GM06990 (cell line): Measurements from ENCODE around the gene PDXK.

Experiments used
- DNase-seq: peaks from one replicate; pipeline ENCODE4 v3.0.0-alpha.2; 2011; ENCODE audit not compliant: insufficient read length; ENCODE audit errors: extremely low read depth
- H3K27me3 ChIP-seq: replicated peaks from 2 replicates; pipeline ENCODE4 v1.6.0; 2011; ENCODE audit warnings: low read length; ENCODE audit not compliant: control insufficient read depth, insufficient read depth
- H3K36me3 ChIP-seq: 2 replicates; pipeline ENCODE4 v1.5.1; 2011; ENCODE audit warnings: low read length; ENCODE audit not compliant: control insufficient read depth, insufficient read depth
- H3K4me3 ChIP-seq: replicated peaks from 2 replicates; pipeline ENCODE4 v1.5.1; 2011; ENCODE audit warnings: low read depth, mild to moderate bottlenecking, control low read depth, low read length
- TF ChIP-seq, protein P1 (sequence below): IDR thresholded peaks from 2 replicates; pipeline ENCODE4 v1.5.1; 2011; ENCODE audit warnings: low read length, control low read depth, mild to moderate bottlenecking, inconsistent platforms; ENCODE audit not compliant: insufficient read depth, poor library complexity, severe bottlenecking

The PDXK gene

DNA sequence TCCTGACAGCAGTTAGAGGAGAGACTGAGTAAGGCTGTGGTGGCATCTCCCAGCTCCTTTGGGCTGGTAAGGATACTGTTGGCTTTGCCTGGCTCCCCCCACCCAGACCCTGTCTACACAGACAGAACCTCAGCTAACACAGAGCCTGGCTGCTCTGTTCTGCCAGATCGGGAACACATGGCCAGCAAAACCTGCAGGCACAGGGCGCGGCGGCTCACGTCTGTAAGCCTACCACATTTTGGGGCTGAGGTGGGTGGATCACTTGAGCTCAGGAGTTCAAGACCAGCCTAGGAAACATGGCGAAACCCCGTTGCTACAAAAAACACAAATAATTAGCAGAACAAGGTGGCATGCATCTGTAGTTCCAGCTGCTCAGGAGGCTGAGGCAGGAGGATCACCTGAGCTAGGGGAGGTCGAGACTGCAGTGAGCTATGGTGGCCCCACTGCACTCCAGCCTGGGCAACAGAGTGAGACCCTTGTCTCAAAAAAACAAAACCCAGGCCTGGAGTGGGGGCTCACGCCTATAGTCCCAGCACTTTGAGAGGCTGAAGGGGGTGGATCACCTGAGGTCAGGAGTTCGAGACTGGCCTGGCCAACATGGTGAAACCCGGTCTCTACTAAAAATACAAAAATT is 50.5 kb downstream of the PDXK start:
- TF ChIP-seq, protein P1, sequence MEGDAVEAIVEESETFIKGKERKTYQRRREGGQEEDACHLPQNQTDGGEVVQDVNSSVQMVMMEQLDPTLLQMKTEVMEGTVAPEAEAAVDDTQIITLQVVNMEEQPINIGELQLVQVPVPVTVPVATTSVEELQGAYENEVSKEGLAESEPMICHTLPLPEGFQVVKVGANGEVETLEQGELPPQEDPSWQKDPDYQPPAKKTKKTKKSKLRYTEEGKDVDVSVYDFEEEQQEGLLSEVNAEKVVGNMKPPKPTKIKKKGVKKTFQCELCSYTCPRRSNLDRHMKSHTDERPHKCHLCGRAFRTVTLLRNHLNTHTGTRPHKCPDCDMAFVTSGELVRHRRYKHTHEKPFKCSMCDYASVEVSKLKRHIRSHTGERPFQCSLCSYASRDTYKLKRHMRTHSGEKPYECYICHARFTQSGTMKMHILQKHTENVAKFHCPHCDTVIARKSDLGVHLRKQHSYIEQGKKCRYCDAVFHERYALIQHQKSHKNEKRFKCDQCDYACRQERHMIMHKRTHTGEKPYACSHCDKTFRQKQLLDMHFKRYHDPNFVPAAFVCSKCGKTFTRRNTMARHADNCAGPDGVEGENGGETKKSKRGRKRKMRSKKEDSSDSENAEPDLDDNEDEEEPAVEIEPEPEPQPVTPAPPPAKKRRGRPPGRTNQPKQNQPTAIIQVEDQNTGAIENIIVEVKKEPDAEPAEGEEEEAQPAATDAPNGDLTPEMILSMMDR, result no peak
- Histone ChIP-seq H3K27me3 (no peaks in the 10 kb centered on the region), H3K36me3 (peaks cover 5% of the 10 kb centered on the region), H3K4me3 (no peak overlapping the region)
- no peak for DNase-seq

DNA sequence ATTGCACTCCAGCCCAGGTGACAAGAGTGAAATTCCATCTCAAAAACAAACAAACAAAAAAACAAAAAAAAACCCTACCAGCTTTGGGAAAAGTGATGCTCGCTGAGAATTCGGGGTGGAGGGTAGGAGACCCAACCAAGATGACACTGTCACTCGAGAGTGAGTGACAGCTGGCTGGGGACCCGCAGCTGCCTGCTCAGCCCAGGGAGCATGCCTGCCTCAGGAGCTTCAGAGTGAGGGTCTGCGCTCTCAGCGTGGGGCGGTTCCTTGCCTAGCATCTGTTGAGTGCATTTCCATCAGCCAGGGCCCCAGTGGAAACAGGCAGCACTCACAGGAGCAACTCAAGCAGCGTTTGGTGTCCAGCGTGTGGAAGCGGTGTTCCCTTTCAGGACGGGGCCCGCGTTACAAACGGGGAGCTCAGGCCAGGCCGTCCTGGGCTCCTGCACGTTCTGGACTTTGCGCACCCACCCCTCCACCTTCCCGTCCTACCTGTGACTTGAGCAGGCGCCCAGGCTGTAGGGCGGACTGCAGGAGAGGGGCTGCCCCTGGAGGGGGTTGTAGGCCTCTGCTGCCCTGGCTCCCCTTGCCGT is 51.2 kb downstream of the PDXK start:
- TF ChIP-seq, protein P1, result no peak

DNA sequence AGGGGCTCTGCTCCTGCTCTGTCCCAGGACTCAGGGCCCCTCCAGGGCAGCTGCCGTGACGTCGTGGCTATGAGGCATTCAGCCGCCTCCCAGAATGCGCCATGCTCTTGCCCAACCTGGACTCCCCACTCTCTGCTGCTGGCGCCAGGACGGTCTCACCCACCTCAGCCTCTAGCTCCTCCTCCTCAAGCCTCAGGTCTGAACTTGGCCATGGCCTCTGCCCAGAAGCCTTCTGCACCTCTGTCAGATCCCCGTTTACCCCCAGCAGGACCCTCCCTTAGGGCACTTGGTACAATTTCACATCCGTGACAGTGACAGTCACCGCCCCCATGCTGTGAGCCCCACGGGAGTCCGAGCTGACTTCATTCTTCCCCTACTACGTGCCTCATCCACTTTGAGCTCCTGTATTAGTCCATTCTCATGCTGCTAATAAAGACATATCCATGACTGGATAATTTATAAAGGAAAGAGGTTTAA is 52.3 kb downstream of the PDXK start:
- no peak for DNase-seq

More for the DNA sequence above, 51.2 kb downstream of the PDXK start:
- Histone ChIP-seq H3K27me3 (no peaks in the 10 kb centered on the region), H3K36me3 (peaks cover 5% of the 10 kb centered on the region), H3K4me3 (no peak overlapping the region)
- DNase-seq, result no peak

DNA sequence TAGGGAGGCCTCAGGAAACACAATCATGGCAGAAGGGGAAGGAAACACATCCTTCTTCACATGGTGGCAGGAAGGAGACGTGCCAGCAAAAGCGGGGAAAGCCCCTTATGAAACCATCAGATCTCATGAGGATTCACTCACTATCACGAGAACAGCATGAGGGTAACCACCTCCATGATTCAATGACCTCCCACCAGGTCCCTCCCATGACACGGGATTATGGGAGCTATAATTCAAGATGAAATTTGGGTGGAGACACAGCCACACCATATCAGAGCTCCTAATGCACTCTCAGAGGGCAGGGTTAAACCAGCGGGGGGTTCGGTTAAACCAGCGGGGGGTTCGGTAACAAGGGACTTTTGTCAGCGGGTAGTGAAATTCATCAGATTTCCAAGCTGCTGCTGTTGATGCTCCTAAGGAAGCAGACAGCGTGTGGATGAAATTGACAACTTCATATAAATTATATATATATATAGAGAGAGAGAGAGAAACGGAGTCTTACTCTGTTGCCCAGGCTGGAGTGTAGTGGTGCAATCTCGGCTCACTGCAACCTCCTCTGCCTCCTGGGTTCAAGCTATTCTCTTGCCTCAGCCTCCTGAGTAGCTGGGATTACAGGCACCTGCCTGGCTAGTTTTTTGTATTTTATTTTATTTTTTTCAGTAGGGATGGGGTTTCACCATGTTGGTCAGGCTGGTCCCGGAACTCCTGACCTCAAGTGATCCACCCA is 52.9 kb downstream of the PDXK start:
- Histone ChIP-seq H3K4me3 (no peak overlapping the region), H3K36me3 (peaks cover 5% of the 10 kb centered on the region)
- TF ChIP-seq, protein P1, result no peak

More for the DNA sequence above, 52.3 kb downstream of the PDXK start:
- TF ChIP-seq, protein P1, result no peak
- Histone ChIP-seq H3K27me3 (no peaks in the 10 kb centered on the region), H3K36me3 (peaks cover 5% of the 10 kb centered on the region), H3K4me3 (no peak overlapping the region)

DNA sequence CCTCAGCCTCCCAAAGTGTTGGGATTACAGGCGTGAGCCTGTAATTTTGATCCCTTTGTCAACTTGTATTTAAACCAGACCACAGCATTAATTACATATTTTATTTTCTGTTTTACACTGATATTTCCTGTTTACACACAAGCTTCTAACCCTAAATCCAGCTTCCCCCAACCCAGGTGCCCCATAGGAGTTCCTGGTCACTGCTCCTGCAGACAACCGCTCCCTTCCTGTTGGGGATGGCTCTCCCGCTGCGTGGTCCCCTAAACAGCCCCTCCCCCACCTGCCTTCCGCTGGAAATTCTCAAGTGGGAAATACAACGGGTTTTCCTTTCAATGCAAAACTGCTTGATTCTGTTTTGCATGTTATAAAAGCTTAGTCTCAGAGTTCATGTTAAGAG is 53.5 kb downstream of the PDXK start:
- peaks cover 5% of the 10 kb centered on the region for H3K36me3 ChIP-seq
- H3K4me3 ChIP-seq, result no peak overlapping the region
- no peak for DNase-seq
- no peaks in the 10 kb centered on the region for H3K27me3 ChIP-seq
- TF ChIP-seq, protein P1, result no peak

More for the DNA sequence above, 52.9 kb downstream of the PDXK start:
- H3K27me3 ChIP-seq, result no peaks in the 10 kb centered on the region
- DNase-seq, result no peak
